GM06990 (cell line): ENCODE results near the gene PPARD.
A peak's percentile ranks its signal among the peaks of the same experiment; 100 is the strongest.

Experiments
- DNase-seq: peaks from one replicate; pipeline ENCODE4 v3.0.0-alpha.2; 2011; ENCODE audit not compliant: insufficient read length; ENCODE audit errors: extremely low read depth
- H3K27me3 ChIP-seq: replicated peaks from 2 replicates; pipeline ENCODE4 v1.6.0; 2011; ENCODE audit warnings: low read length; ENCODE audit not compliant: control insufficient read depth, insufficient read depth
- H3K36me3 ChIP-seq: 2 replicates; pipeline ENCODE4 v1.5.1; 2011; ENCODE audit warnings: low read length; ENCODE audit not compliant: control insufficient read depth, insufficient read depth
- H3K4me3 ChIP-seq: replicated peaks from 2 replicates; pipeline ENCODE4 v1.5.1; 2011; ENCODE audit warnings: low read depth, mild to moderate bottlenecking, control low read depth, low read length
- TF ChIP-seq, protein P1 (sequence below): IDR thresholded peaks from 2 replicates; pipeline ENCODE4 v1.5.1; 2011; ENCODE audit warnings: low read length, control low read depth, mild to moderate bottlenecking, inconsistent platforms; ENCODE audit not compliant: insufficient read depth, poor library complexity, severe bottlenecking

PPARD gene

GRCh38 chr6:35473850-35474130, 131.4 kb downstream of the PPARD start:
- no peak overlapping the region for H3K4me3 ChIP-seq
- TF ChIP-seq, protein P1, sequence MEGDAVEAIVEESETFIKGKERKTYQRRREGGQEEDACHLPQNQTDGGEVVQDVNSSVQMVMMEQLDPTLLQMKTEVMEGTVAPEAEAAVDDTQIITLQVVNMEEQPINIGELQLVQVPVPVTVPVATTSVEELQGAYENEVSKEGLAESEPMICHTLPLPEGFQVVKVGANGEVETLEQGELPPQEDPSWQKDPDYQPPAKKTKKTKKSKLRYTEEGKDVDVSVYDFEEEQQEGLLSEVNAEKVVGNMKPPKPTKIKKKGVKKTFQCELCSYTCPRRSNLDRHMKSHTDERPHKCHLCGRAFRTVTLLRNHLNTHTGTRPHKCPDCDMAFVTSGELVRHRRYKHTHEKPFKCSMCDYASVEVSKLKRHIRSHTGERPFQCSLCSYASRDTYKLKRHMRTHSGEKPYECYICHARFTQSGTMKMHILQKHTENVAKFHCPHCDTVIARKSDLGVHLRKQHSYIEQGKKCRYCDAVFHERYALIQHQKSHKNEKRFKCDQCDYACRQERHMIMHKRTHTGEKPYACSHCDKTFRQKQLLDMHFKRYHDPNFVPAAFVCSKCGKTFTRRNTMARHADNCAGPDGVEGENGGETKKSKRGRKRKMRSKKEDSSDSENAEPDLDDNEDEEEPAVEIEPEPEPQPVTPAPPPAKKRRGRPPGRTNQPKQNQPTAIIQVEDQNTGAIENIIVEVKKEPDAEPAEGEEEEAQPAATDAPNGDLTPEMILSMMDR = no peak
- no peaks in the 10 kb centered on the region for H3K27me3 ChIP-seq
- peaks cover 23% of the 10 kb centered on the region for H3K36me3 ChIP-seq
- DNase-seq = no peak

GRCh38 chr6:35474131-35474941, 132.0 kb downstream of the PPARD start:
- DNase-seq = peak; percentile 50
- H3K36me3 ChIP-seq = peaks cover 19% of the 10 kb centered on the region
- no peaks in the 10 kb centered on the region for H3K27me3 ChIP-seq
- no peak overlapping the region for H3K4me3 ChIP-seq
- TF ChIP-seq, protein P1 = no peak

GRCh38 chr6:35474942-35475570, 132.7 kb downstream of the PPARD start:
- TF ChIP-seq, protein P1 = no peak
- peaks cover 14% of the 10 kb centered on the region for H3K36me3 ChIP-seq
- H3K4me3 ChIP-seq = no peak overlapping the region
- peak; percentile 44 for DNase-seq
- H3K27me3 ChIP-seq = no peaks in the 10 kb centered on the region

DNA sequence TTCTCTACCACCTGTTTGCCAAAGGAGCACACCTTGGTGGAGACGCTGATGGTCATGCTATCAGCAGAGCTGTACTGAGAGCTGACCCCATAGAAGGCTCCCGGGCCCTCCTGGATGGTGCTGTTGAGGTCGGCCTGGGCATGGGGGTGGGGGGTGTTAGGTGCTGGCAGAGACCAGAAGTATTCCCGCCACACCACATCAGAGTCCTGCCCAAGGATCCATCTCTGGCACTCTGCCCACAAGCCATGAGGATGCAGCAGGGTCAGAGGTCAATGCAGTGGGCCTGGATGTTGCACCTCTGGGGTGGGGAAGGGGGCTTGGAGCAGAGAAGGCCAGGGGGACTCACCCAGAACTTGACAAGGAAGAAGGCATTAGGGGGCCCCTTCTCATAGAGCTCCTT, 133.2 kb downstream of the PPARD start:
- H3K4me3 ChIP-seq = no peak overlapping the region
- peaks cover 11% of the 10 kb centered on the region for H3K36me3 ChIP-seq
- TF ChIP-seq, protein P1 = no peak

GRCh38 chr6:35476004-35476403, 133.6 kb downstream of the PPARD start:
- TF ChIP-seq, protein P1 = no peak
- H3K36me3 ChIP-seq = peaks cover 10% of the 10 kb centered on the region
- no peak for DNase-seq

More for the DNA sequence above, 133.2 kb downstream of the PPARD start:
- DNase-seq = peak; percentile 46
- H3K27me3 ChIP-seq = no peaks in the 10 kb centered on the region

DNA sequence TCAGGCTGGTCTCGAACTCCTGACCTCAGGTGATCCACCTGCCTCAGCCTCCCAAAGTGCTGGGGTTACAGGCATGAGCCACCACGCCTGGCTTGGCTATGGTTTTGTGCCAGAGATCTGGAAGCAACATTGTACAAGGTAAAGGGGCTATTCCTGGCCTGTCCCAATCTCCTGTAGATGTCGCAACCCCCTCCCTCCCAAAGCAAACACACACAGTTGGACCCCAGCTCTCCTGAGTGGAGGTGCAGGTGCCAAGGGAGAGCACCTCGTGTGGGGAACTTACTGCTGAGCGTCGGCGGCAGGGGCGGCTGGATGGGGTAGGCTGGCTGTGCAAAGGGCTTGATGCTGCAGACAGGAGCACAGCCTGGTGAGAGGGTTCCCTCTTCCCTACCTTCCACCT, 134.7 kb downstream of the PPARD start:
- Histone ChIP-seq H3K27me3 (no peaks in the 10 kb centered on the region), H3K4me3 (no peak overlapping the region), H3K36me3 (peaks cover 6% of the 10 kb centered on the region)
- no peak for DNase-seq
- TF ChIP-seq, protein P1 = no peak

More at GRCh38 chr6:35476004-35476403, 133.6 kb downstream of the PPARD start:
- Histone ChIP-seq H3K27me3 (no peaks in the 10 kb centered on the region), H3K4me3 (no peak overlapping the region)
